HepG2 (cell line): ENCODE results near the gene NDUFB7. TPM values are rescaled to one million over a fixed set of nuclear protein-coding genes. Genes with fewer than 3 reads are reported as not detected.

Experiments used
- ATRX ChIP-seq: sonication (generic); formaldehyde crosslinking; IDR thresholded peaks from 2 replicates; pipeline ENCODE4 v1.4.0; 2020; ENCODE audit warnings: missing genetic modification reagents, borderline replicate concordance
- CTCF ChIP-seq: sonication (generic); formaldehyde crosslinking; IDR thresholded peaks from 2 replicates; pipeline ENCODE4 v1.5.0; 2020; ENCODE audit warnings: mild to moderate bottlenecking, missing genetic modification reagents, moderate library complexity
- ELF1 ChIP-seq: sonication (generic); formaldehyde crosslinking; IDR thresholded peaks from 2 replicates; pipeline ENCODE4 v1.4.0; 2020; ENCODE audit warnings: missing genetic modification reagents
- GATAD2A ChIP-seq: IDR thresholded peaks from 2 replicates; pipeline ENCODE4 v1.6.1; 2016
- HMGXB3 ChIP-seq: sonication (generic); formaldehyde crosslinking; IDR thresholded peaks from 2 replicates; pipeline ENCODE4 v1.4.0; 2020; ENCODE audit warnings: missing genetic modification reagents, borderline replicate concordance
- KAT7 ChIP-seq: IDR thresholded peaks from 2 replicates; pipeline ENCODE4 v1.6.1; 2018; ENCODE audit warnings: borderline replicate concordance, missing compliant biosample characterization
- NFIB ChIP-seq: sonication (generic); formaldehyde crosslinking; IDR thresholded peaks from 2 replicates; pipeline ENCODE4 v1.9.0; 2021; ENCODE audit warnings: missing genetic modification reagents, mild to moderate bottlenecking, borderline replicate concordance
- PAF1 ChIP-seq: IDR thresholded peaks from 2 replicates; pipeline ENCODE4 v1.6.1; 2016; ENCODE audit warnings: missing genetic modification reagents, missing compliant biosample characterization
- ZBTB4 ChIP-seq: sonication (generic); formaldehyde crosslinking; IDR thresholded peaks from 2 replicates; pipeline ENCODE4 v1.4.0; 2020; ENCODE audit warnings: missing genetic modification reagents, mild to moderate bottlenecking, borderline replicate concordance
- ZNF136 ChIP-seq: sonication (generic); formaldehyde crosslinking; IDR thresholded peaks from 2 replicates; pipeline ENCODE4 v1.8.1; 2022; ENCODE audit warnings: low read depth, mild to moderate bottlenecking, moderate library complexity, missing genetic modification reagents
- ZNF574 ChIP-seq: sonication (generic); formaldehyde crosslinking; IDR thresholded peaks from 2 replicates; pipeline ENCODE4 v1.4.0; 2020; ENCODE audit warnings: missing genetic modification reagents
- ZNF607 ChIP-seq: sonication (generic); formaldehyde crosslinking; IDR thresholded peaks from 2 replicates; pipeline ENCODE4 v1.5.1; 2020; ENCODE audit warnings: missing genetic modification reagents, mild to moderate bottlenecking, borderline replicate concordance
- ZNF616 ChIP-seq: sonication (generic); formaldehyde crosslinking; IDR thresholded peaks from 2 replicates; pipeline ENCODE4 v1.5.0; 2020; ENCODE audit warnings: low read depth, mild to moderate bottlenecking, missing genetic modification reagents
- ZNF674 ChIP-seq: sonication (generic); formaldehyde crosslinking; IDR thresholded peaks from 2 replicates; pipeline ENCODE4 v1.5.0; 2020; ENCODE audit warnings: low read depth, mild to moderate bottlenecking, missing genetic modification reagents
- ZSCAN30 ChIP-seq: sonication (generic); formaldehyde crosslinking; IDR thresholded peaks from 2 replicates; pipeline ENCODE4 v1.5.0; 2020; ENCODE audit warnings: mild to moderate bottlenecking, missing genetic modification reagents
- polyA plus RNA-seq, 8 experiments: library from polyadenylated mRNA; depleted of rRNA in 3 of 8; stranded (reverse) in 7 of 8; unstranded in 1 of 8; fragments of >200 nt; fragmentation: Illumina TruSeq in 4 of 8; extraction: Trizol in 4 of 8; gene quantifications; 2 replicates each; pipeline versions ENCODE4 v1.2.1 to v1.2.3, GENCODE V29; 2011 to 2016; ENCODE audit warnings: low read depth in 4 of 8, missing spikeins in 1 of 8, mixed read lengths in 1 of 8; ENCODE audit not compliant: insufficient read depth in 1 of 8
- total RNA-seq, 5 experiments: library from RNA; depleted of rRNA; stranded (reverse); fragments of >200 nt; fragmentation: Illumina TruSeq; extraction: Trizol; gene quantifications; 2 replicates each; pipeline ENCODE4 v1.2.3, GENCODE V29; 2016; ENCODE audit warnings: low read depth in 1 of 5

The NDUFB7 gene
- total and polyA plus RNA-seq, 2 of the 13 experiments (the other 11 are each of a cell fraction or from before 2014, with no cell fraction given) = 156 to 198 TPM

GRCh38 chr19:14529254-14530004, 42.4 kb downstream of the NDUFB7 start, which contains the start of gene TECR (continued):
- TF ChIP-seq ZBTB4 (CRISPR knock-in tag) (peak; percentile 90), NFIB (no peak), KAT7 (CRISPR knock-in tag) (no peak), CTCF (0 out of 2 replicates have a peak, but pooled peaks have one; percentile 12), ZNF674 (CRISPR knock-in tag) (no peak), GATAD2A (no peak), HMGXB3 (peak; percentile 10; the same call in 1 of the 2 replicates), ZNF616 (CRISPR knock-in tag) (no peak), ZNF607 (peak; percentile 96; the same call in 1 of the 2 replicates), ELF1 (CRISPR knock-in tag) (peak; percentile 36; the same call in 1 of the 2 replicates), ZNF136 (peak; percentile 88; the same call in 1 of the 2 replicates), ATRX (CRISPR knock-in tag) (no peak), PAF1 (CRISPR knock-in tag) (no peak), ZSCAN30 (CRISPR knock-in tag) (no peak), ZNF574 (CRISPR knock-in tag) (peak; percentile 71)
